ENCODE data around the gene GLIS1.
"Not testable (repeated sequence)": the region's sequence is repeated elsewhere in the genome, so short reads cannot be mapped to it uniquely, and the experiment has no call there.

Gene GLIS1

DNA sequence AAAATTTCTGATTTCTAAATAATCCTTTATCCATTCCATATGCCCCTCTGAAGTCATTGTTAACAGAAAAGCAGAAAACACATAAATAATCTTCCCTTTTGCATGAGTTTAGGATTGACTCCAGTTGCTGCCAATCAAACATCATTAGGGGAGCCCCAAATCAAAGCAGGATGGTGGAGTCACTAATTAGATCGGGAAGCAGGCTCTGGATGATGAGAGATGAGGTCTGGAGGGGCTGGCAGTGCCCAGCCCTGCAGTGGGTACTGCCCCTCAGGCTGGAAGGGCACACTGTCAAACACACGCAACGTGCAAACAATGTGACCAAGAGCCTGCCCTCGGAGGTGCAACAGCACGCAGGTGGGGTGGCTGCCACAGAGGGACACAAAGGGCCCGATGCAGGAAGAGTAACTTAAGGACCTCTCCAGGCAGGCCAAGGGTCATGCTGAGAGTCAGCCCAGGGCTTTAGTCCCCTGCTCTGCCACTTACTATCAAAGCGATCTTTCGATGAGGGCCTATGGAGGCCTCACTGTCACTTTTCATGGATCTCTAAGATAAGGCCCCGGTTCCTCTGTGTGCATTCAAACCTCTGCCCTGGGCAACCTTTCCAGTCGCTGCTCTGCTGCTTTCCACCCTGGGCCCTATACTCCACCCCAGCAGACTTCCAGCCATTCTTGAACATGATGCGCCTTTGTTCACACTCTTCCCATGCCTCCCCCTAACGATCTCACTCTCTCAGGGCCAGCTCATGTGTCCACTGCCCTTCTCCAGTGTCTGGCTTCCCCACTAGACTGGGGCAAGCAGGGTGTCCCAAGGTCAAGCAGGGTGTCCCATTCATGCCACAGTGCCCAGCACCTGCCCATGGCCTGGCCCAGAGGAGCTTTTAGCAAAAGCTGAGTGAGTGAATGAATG lies 180.9 kb downstream of the GLIS1 start:
- no peak for DNase-seq

DNA sequence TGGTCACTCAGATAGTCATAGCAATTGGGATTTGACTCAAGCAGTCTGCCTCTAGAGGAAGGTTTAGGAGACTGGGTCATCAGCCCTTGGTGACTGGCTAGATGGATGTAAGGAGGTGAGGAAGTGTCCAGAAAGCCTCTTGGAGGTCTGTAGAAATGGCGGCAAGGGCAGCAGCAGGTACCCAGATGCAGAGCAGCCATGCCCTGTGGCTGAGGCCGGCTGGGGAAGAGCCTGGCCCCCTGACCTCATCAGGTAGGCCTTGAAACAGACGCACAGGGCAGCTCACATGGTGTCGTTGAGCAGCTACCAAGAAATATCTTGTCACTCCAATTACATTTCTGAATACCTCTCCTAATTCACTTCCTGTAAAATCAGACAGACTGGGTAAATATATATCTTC lies 181.6 kb downstream of the GLIS1 start:
- DNase-seq = no peak

DNA sequence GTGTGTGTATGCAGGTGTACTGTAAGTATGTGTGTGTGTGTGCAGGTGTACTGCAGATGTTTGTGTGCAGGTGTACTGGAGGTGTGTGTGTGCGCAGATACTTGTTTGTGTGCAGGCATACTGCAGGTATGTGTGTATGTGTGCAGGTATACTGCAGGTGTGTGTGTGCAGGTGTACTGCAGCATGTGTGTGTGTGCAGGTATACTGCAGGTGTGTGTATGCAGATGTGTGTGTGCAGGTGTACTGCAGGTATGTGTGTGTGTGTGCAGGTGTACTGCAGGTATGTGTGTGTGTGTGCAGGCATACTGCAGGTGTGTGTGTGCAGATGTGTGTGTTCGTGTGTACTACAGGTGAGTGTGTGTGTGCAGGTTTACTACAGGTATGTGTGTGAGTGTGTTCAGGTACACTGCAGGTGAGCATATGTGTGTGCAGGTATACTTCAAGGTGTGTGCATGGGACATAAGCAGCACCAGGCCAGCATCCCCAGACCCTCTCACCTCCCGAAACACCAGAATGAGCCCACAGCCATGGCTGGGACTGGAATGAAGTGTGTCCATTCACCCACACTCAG lies 182.2 kb downstream of the GLIS1 start:
- DNase-seq = no peak

DNA sequence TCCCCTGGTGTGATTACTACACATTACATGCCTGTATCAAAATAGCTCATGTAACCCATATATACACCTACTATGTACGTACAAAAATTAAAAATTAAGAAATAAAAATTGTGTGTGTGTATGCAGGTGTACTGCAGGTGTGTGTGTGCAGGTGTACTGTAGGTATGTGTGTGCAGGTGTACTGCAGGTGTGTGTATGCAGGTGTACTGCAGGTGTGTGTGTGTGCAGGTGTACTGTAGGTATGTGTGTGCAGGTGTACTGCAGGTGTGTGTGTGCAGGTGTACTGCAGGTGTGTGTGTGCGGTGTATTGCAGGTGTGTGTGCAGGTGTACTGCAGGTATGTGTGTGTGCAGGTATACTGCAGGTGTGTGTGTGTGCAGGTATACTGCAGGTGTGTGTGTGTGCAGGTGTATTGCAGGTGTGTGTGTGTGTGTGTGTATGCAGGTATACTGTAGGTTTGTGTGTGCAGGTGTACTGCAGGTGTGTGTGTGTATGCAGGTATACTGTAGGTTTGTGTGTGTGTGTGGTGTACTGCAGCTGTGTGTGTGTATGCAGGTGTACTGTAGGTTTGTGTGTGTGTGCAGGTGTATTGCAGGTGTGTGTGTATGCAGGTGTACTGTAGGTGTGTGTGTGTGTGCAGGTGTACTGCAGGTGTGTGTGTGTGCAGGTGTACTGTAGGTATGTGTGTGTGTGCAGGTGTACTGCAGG lies 183.2 kb downstream of the GLIS1 start:
- not testable (repeated sequence) for DNase-seq

DNA sequence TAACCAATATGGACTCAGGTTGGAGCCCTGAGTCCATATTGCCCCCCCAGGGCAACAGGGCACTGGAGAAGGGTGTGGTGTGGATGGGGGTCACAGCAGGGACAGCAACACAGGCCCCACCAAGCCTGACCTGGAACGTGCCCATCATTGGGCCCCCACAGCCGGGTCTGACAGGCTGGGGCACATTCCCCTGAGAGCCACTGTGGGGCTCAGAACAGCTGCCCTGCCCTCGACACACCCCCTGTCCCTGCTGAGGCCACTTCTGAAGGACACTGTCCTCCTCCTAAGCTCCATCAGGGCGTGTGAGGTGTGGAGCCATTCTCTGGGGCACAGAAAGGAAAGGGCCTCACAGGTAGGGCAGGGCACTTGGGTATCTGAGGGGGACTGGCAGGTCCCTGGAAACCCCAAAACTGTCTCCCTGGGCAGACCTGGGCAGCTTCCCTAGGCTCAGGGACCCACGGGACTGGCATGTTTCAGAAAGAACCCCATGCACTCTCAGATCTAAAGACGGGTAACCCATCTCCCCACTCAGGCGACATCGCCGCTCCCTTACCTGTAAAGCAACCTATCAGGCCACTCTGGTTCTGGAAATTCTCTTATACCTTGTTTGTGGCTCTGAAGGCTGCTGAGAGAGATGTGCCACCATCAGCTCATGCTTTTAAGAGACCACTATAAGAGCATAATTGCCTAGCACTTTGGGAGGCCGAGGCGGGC lies 184.2 kb downstream of the GLIS1 start:
- DNase-seq = no peak

DNA sequence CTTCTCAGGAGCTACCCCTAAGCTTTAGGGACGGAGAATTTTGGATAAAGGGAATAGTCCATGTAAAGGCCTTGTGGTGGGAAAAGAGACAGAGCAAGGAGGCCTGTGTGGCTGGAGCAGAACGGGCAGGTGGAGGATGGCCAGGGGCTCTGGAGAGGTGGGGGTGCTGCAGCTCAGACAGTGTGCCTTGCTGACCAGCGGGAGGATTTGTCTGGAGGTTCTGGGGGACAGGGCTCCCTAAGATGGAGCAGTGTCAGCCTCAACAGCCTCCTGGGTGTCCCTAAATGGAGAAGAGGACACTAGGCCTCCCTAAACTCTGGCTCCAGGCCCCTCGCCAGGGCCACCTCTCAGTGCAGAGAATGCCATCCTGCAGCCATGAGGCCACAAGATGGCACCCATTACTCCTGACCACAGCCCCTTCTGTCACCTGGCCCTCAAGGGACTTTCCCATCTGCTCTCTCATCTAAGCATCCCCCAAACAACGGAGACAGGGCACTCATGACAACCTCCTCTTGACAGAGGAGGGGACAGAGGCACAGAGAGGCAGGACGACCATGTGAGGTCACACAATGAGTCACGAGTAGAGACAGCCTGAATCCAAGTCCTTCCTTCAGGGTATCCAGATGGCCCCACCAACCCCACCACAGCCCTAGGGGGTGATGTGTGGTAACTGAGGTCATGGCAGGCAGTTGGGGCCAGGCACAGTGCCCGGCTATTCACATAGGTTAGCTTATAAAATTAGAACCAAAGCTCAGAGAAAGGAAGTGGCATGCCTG lies 185.0 kb downstream of the GLIS1 start:
- no peak for DNase-seq

DNA sequence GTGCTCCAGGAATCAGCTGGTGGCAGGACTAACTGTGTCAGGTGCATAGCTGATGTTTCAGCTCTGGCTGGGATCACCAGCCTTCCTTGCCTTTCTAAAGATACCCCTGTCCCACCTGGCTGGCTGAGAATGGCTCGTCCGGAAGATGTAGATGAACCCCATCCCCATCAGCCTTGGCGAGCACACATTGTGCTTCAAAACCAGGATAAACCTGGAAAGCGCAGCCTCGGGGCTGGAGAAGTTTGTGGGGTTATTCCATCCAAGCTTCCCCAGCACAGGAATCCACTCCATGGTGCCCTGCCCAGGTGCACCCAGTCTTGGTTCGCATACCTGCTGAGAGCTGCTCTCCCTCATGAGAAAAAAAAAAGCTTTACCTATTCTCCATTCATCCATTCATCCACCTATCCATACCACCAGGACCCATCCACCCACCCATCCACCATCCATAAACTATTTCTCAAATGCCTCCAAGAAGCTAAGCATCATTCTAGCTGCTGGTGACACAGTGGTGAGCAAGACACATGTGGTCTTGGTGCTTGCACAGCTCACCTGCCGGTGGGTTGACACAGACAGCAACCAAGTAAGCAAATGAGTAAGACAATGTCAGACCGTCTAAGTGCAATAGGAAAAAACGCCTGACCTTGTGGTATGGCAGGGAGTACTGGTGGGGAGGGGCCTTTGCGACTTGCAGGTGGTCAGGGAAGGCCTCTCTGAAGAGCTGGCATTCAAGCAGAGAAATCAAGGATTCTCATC lies 185.8 kb downstream of the GLIS1 start:
- DNase-seq = no peak

DNA sequence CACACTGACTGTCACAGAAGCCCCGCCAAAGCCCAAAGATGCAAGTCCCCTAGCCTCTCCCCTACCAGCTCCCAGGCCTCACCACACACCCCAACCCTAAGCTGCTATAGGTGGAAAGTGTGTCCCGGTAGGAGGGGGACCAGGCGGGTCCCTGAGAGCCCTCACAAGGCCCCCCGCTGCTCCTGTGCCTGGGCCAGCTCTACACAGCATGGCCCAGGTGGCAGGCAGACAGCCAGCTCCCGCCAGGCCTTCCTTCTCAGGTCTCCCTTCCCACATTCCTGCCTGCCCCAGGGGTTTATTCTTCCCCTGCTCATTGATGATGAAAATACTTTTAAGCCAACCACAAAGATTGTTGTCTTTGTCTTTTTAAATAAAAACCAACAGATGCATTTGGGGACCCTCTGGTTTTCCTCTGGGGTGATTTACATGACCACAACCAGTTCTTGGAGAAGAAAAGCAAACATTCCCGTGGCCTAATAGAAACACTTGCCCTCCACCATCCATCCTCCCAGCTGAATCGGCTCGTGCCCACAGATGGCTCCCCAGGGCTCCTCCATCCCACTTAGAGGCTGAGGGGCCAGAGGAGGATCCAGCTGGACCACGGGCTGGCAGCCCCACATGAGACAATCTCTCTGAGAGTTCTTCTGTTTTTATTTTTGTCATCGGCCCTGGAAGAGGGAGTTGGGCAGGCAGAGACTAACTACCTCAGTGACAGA lies 186.7 kb downstream of the GLIS1 start:
- no peak for DNase-seq

DNA sequence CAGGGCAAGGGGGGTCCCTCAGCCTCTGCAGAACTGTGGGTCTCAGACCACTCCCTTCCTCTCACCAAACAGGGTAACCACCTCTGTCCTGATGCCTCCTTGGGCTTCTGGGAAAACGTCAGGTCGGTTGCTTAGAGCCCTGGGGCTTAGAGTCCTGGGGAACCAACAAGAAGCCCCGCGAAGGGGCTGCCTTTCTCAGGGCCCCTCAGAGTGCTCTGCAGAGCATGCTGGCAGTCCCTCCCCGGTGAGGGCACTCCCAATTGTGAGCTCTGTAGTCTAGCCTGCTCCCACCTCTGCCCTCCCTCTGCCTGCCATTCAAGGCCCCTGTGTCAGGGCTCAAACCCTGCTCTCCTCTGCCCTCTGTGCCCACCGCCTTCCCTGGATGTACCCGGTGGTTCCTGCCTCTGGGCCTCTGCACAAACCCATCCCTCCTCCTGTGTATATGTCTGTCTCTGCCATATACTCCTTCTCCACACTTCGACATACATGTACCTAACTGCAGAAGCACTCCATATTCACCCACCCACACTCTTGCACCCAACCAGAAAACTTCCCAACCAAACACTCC lies 187.5 kb downstream of the GLIS1 start:
- DNase-seq = no peak

DNA sequence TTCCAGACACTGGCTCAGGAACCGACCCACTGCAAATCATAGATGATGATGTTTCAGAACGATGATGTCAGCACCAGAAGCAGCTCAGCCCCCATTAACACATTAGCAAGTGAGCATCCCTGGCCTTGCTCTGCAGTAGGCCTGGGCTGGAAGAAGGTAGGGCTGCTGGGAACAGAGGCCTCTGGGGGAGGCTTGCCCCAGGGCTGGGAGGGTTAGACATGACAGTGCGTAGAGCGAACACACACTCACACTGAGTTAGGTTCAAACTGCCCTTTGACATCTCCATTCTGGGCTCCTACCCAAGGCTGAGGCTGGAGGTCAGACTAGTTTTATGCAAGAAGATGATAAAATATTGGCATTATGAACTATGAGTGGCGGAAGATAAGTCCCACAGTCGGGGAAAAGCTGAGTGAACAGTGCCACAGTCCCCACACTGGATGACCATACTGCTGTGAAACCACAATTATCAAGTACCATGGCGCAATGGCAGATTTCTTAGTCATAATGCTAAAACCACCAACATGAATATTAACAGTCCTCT lies 188.7 kb downstream of the GLIS1 start:
- DNase-seq = no peak

DNA sequence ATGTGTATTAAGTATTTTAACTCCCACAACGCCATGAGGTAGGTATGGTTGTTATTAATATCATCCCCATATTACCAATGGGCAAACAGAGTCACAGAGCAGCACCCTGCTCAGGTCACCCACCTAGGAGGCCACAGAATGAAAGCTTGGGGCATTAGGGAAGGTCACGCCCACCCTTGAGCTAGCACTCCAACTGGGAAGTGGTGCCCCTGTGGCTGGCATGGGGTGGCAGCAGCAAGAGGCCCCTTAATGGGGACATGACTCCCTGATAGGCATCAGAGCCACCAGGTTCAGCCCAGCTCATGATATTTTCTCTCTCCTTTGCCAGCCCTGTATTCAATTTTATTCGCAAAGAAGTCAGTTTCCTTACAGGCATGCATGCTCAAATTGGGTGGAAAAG lies 189.2 kb downstream of the GLIS1 start:
- no peak for DNase-seq

DNA sequence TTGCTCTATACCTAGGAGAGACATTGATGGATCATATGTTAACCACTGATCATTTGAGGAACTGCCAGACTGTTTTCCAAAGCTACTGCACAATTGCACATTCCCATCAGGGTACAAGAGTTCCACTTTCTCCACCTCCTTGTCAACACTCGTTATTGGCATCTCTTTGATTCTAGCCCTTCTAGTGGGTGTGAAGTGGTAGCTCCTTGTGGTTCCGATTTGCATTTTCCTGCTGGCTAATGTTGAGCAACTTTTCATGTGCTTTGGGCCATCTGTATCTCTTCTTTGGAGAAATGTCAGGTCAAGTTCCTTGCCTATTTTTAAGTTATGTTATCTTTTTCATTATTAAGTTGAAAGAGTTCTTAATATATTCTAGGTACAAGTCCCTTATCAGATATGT lies 189.7 kb downstream of the GLIS1 start:
- DNase-seq = no peak

DNA sequence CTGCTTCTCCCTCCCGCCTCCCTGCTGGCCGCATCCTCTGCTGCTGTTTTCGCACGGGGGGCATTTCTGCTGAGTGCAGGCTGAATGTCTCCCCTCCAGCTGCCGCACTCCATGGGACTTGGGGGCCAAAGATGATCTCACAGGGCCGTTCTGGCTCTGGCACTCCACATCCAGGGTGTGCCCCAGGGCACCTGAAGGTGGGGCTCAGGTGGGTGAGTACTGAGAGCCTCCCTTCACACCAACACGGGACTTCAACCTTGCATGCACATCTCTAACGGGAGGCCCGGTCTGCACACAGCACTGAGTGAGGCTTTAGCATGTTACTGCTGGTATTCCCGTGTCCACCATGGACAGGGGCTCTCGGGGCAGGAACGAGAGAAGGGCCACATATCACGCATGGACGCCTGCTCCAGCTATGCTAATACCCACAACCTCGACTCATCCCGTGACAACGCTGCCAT lies 190.9 kb downstream of the GLIS1 start:
- no peak for DNase-seq

DNA sequence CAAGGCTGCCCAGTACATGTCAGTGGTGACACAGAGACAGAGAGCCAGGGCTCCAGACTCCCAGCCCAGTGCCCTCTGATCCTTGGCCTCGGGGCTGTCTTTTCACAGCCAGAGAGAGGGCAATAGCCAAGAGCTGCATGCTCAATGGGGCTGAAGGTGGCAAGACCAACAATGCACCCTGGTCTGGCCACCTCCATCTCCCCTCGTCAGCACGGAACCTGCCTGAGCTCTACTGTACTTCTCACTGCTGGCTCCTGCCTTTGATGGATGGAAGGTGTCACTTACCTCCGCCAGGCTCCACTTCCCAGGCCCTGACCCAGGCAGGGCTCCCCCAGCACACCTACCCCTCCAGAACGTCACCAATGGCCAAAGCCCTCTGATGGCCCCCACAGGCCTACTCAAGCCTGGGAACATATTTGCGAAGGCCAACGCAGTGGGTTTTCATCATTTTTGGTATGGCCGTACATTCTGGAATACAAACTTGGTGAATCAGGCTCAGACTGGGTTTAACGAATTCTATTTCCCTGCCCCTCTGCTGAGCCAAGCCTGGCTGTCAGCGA lies 191.7 kb downstream of the GLIS1 start:
- no peak for DNase-seq

DNA sequence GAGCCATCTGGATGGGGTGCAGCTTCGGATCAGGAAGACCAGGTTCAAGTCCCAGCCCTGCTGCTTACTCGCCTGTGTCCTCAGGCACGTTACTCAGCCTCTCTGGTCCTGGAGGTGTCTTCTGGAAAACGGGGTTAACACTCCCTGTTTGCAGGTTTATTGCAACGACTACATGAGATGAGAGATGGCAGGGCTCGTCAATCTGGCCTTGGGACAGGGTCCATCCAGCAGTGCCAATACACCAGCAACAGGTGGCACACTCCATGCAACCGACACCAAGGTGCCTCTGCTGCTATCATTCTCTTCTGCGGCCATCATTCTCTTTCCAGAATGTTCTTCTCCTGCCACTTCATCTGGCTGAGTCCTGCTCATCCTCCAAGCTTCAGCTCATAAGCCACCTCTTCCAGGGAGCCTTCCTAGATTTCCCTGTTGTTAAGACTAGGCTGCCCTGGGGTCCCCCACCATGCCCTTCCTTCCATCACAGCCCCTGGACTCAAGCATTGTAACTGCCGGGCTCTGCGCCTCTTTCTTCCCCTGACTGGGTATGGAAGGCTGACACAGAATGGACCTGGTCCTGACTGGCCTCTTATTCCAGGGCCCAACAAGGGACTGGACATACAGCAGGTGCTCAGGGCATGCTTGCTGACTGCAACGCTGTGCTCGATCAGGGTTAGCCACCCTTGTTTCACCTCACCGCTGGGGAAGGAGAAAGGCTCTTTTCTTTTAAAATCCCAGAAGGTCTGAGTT lies 192.4 kb downstream of the GLIS1 start:
- DNase-seq = no peak

DNA sequence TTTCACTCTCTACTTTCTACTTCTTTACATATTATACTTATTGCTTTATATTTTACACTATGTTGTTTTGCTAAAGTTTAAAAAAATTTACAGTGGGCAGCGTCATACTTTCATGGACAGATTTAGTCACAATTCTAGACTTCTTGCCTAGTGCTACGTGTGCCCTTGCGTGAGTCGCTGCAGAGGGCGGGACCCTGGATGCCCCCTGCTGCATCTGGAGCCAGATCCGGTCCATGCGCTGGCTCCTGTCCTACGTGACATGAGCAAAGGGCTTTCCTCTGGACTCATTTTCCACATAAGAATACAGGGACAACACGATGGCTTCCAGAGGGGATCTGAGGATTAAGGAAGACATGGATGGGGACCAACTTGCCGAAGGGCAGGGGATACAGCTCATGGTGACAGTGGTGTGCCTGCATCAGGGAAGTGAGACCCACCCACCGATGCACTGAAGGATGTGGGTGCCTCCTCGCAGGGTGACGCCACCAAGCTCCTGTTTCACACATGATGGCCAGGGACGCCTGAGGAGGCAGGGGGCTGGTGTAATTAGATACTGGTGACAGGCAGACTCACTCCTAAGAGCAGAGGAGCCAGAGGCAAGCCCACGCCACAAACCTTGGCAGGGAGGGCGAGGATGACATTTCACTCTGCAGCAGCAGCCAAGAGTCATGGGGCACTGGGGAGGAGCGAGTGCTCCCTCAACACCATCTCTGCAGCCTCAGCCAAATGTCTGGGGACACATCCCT lies 193.1 kb downstream of the GLIS1 start:
- no peak for DNase-seq

DNA sequence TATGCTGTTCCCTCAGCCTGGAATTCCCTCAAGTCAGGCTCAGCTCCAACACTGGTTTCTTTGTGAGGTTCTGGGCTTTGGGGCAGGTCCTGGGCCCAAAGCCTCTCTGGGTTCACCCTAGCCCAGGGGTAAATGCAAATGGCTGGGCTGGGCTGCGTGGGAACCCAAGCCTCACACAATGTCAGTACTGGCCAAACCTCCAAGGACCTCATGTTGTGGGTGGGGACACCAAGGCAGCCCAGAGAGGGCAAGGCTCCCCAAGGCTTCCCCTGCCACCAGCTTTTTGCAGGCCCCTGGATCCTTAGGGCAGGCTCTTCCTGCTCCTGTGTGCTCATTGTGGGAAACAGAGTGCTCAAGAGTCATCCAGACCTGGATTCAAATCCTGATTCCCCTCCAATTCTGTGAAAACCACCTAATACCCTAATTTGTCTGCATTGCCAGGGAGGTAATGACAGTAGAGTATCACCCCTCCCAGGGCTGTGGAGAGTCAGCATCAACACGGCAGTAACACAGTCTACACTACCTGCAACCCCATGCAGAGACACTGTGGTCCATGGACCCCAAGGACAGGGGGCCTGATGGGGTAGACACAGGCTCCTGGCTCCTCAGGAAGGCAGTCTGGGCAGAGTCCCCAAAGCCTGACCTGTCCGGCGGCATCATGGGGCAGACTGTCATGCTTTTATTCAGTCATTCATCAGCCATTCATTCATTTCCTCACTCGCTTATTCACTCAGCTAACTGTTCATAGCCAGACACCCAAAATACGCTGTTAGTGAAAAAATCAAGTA lies 194.0 kb downstream of the GLIS1 start:
- DNase-seq = no peak

All from activated CD4-positive, alpha-beta T cell treated with anti-CD3 and anti-CD28 coated beads, Interleukin-2, amount 50 U/mL, for 4 hours (primary cell).